Osteocyte (in vitro differentiated cells): Measurements from ENCODE around the gene AEBP2. TPM values are rescaled to one million over a fixed set of nuclear protein-coding genes. Genes with fewer than 3 reads are reported as not detected.

Experiments used
- DNase-seq: peaks from one replicate; pipeline ENCODE4 v3.0.0; 2021; ENCODE audit warnings: mixed read lengths; ENCODE audit not compliant: unreplicated experiment; ENCODE audit errors: extremely low spot score
- H3K27ac Mint-ChIP-seq: one replicate; pipeline ENCODE4 v1.8.0; 2021; ENCODE audit warnings: mild to moderate bottlenecking, mixed read lengths; ENCODE audit not compliant: unreplicated experiment
- H3K27me3 Mint-ChIP-seq: one replicate; pipeline ENCODE4 v1.8.0; 2021; ENCODE audit warnings: mixed read lengths; ENCODE audit not compliant: unreplicated experiment
- H3K36me3 Mint-ChIP-seq: one replicate; pipeline ENCODE4 v1.8.0; 2021; ENCODE audit warnings: mixed read lengths; ENCODE audit not compliant: unreplicated experiment
- H3K4me1 Mint-ChIP-seq: one replicate; pipeline ENCODE4 v1.8.0; 2021; ENCODE audit warnings: mixed read lengths; ENCODE audit not compliant: unreplicated experiment
- H3K4me3 Mint-ChIP-seq: one replicate; pipeline ENCODE4 v1.8.0; 2021; ENCODE audit warnings: mild to moderate bottlenecking, moderate library complexity, mixed read lengths; ENCODE audit not compliant: unreplicated experiment
- H3K9me3 Mint-ChIP-seq: one replicate; pipeline ENCODE4 v1.8.0; 2021; ENCODE audit warnings: mixed read lengths; ENCODE audit not compliant: unreplicated experiment
- total RNA-seq: library from RNA; stranded (reverse); gene quantifications from 2 replicates; pipeline ENCODE4 v1.2.1, GENCODE V29; 2021
- TF ChIP-seq, protein P1 (sequence below): fragments of 200-600 bp; sonication (generic); IDR thresholded peaks from 2 replicates; pipeline ENCODE4 v1.5.0; 2021; ENCODE audit warnings: antibody characterized with exemption, mild to moderate bottlenecking, moderate library complexity

The AEBP2 gene
- total RNA-seq, 1 donor from 2014 or later, result 33.5 TPM

DNA sequence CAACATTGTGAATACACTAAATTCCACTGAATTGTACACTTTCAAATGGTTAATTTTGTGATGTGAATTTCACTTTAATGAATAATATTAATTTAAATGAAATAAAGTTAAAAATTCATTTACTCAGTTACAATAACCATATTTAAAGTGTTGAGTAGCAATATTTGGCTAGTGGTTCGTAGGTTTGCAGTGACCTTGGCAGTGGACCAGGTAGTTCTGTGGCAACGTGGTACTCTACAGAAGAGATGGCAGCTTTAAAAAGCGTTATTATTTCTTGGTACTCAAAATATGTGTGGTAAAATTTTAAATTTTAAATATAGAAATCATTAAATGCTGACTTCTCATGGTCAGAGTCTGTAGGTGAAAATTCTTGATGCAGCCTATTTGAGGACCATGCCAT lies 51.6 kb downstream of the AEBP2 start:
- H3K4me1 Mint-ChIP-seq, result peaks cover 12% of the 10 kb centered on the region
- H3K27me3 Mint-ChIP-seq, result no peaks in the 10 kb centered on the region
- H3K36me3 Mint-ChIP-seq, result peaks cover 13% of the 10 kb centered on the region
- TF ChIP-seq, protein P1, sequence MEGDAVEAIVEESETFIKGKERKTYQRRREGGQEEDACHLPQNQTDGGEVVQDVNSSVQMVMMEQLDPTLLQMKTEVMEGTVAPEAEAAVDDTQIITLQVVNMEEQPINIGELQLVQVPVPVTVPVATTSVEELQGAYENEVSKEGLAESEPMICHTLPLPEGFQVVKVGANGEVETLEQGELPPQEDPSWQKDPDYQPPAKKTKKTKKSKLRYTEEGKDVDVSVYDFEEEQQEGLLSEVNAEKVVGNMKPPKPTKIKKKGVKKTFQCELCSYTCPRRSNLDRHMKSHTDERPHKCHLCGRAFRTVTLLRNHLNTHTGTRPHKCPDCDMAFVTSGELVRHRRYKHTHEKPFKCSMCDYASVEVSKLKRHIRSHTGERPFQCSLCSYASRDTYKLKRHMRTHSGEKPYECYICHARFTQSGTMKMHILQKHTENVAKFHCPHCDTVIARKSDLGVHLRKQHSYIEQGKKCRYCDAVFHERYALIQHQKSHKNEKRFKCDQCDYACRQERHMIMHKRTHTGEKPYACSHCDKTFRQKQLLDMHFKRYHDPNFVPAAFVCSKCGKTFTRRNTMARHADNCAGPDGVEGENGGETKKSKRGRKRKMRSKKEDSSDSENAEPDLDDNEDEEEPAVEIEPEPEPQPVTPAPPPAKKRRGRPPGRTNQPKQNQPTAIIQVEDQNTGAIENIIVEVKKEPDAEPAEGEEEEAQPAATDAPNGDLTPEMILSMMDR, result no peak
- H3K4me3 Mint-ChIP-seq, result no peak overlapping the region
- no peak overlapping the region for H3K27ac Mint-ChIP-seq
- DNase-seq, result no peak
- no peaks in the 10 kb centered on the region for H3K9me3 Mint-ChIP-seq

DNA sequence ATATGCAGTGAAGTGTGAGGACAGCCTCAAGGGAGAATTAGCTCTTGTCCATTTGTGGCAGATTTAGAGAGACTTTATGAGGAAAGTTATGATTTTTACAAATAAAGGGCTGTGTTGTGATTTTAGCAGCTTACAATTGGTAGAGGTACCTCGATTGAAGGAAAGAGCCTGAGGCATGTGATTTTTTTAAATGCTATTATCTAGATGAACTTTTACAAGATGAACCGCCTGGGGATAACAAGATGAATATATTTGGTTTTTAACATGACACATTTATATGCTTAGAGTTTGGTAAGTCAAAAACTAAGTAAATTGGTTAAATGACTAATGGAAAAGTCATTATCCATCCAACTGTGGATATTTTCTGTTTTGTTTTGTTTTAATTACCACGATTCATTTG lies 52.6 kb downstream of the AEBP2 start:
- Mint-ChIP-seq H3K27me3 (no peaks in the 10 kb centered on the region), H3K36me3 (peaks cover 15% of the 10 kb centered on the region), H3K4me1 (peaks cover 12% of the 10 kb centered on the region), H3K4me3 (no peak overlapping the region), H3K27ac (no peak overlapping the region), H3K9me3 (no peaks in the 10 kb centered on the region)
- DNase-seq, result no peak
- TF ChIP-seq, protein P1, result no peak

DNA sequence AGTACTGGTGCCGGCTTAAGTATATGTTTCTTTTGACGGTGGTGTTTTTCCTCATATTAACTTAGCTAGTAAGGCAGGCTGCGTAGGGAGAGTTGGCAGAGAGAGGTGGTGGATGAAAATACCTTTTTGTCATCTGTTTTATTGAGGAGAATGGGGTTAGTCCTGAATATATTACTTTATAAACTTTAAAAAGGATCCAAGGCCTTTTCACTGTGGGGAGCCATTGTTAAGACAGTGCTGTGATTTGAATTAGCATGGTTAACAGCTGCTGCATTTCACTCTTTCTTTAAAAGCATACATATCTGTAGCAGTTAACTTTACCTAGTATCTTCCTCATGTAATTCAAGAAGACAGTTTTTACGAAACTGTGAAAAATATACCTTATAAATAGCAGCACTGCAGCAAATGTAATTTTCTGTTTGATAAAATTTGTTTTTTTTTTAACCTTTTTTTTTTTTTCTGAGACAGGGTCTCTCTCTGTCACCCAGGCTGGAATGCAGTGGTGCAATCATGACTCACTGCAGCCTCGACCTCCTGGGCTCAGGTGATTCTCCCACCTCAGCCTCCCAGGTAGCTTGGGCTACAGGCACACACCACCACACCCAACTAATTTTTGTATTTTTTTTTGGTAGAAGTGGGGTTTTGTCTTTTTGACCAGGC lies 57.1 kb downstream of the AEBP2 start:
- peaks cover 17% of the 10 kb centered on the region for H3K36me3 Mint-ChIP-seq
- H3K4me3 Mint-ChIP-seq, result no peak overlapping the region
- H3K27ac Mint-ChIP-seq, result peak overlapping the region; percentile 45
- H3K9me3 Mint-ChIP-seq, result no peaks in the 10 kb centered on the region
- peaks cover 5% of the 10 kb centered on the region for H3K4me1 Mint-ChIP-seq
- DNase-seq, result no peak
- no peaks in the 10 kb centered on the region for H3K27me3 Mint-ChIP-seq
- TF ChIP-seq, protein P1, result no peak

DNA sequence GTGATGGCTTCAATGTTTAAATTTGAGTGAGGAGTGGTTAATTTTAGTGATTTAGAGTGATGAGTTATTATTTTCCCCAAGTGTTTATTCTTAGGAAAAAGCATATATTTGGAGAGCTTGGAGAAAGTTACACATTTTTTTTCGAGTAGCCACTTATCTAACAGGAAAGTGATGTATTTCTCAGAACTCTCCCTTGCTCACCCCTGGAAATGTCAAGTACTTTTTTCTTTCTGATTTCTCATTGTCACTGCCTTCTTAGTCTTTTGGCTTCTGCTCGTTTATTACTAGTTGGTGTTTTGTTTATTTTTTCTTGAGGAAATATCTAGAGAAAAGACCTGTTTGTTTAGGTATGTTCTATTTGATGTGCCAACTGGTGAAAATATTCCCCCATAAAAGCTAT lies 58.8 kb downstream of the AEBP2 start:
- no peaks in the 10 kb centered on the region for H3K9me3 Mint-ChIP-seq
- peaks cover 1% of the 10 kb centered on the region for H3K4me1 Mint-ChIP-seq
- DNase-seq, result no peak
- no peak overlapping the region for H3K27ac Mint-ChIP-seq
- no peaks in the 10 kb centered on the region for H3K27me3 Mint-ChIP-seq
- no peak overlapping the region for H3K4me3 Mint-ChIP-seq
- TF ChIP-seq, protein P1, result no peak
- H3K36me3 Mint-ChIP-seq, result peaks cover 24% of the 10 kb centered on the region

DNA sequence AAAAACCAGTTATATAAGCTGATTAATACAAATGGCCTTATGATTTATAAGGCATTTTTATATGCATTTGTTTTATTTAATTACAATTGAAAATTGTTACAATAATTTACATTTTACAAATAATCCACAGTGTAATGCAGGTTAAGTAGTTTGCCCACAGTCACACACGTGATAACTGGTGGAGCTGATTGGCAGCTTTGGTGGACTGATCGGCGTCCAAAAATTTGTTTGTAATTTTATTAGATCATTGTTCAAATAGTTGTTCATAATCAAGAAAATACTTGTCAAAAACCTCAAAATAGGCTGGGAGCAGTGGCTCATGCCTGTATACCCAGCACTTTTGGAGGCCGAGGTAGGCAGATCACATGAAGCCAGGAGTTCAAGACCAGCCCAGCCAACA lies 59.7 kb downstream of the AEBP2 start:
- H3K4me3 Mint-ChIP-seq, result no peak overlapping the region
- TF ChIP-seq, protein P1, result no peak
- no peaks in the 10 kb centered on the region for H3K9me3 Mint-ChIP-seq
- H3K4me1 Mint-ChIP-seq, result peaks cover 1% of the 10 kb centered on the region
- DNase-seq, result no peak
- H3K27ac Mint-ChIP-seq, result no peak overlapping the region
- peaks cover 29% of the 10 kb centered on the region for H3K36me3 Mint-ChIP-seq
- H3K27me3 Mint-ChIP-seq, result no peaks in the 10 kb centered on the region
